Vagina (tissue), 2 donors: ENCODE results near the gene DHRSX. TPM values are rescaled to one million over a fixed set of nuclear protein-coding genes. Genes with fewer than 3 reads are reported as not detected.

Experiments used
- DNase-seq, 2 donors: peaks; one replicate each; pipeline ENCODE4 v3.0.0-alpha.2; 2017; ENCODE audit errors: extremely low spot score in 2 of 2
- H3K27ac ChIP-seq: fragments of 200-600 bp; sonication (generic); one replicate; pipeline ENCODE4 v1.5.1; 2019
- H3K27me3 ChIP-seq: fragments of 200-600 bp; sonication (generic); one replicate; pipeline ENCODE4 v1.5.1; 2019
- H3K36me3 ChIP-seq, 2 donors: fragments of 200-600 bp; sonication (generic); one replicate each; pipeline ENCODE4 v1.5.1; 2017 to 2019
- H3K4me1 ChIP-seq: fragments of 200-600 bp; sonication (generic); one replicate; pipeline ENCODE4 v1.5.1; 2019
- H3K4me3 ChIP-seq, 2 donors: fragments of 200-600 bp; sonication (generic); 1 replicate in 1 of 2; 2 replicates in 1 of 2; pipeline ENCODE4 v1.5.1; 2016 to 2019
- H3K9me3 ChIP-seq: fragments of 200-600 bp; sonication (generic); one replicate; pipeline ENCODE4 v1.5.1; 2019
- CTCF ChIP-seq, 3 experiments: fragments of 450-650 bp in 2 of 3; fragments of 200-600 bp in 1 of 3; sonication (generic) in 1 of 3; IDR thresholded peaks; one replicate each; pipeline ENCODE4 v1.5.1; 2017 to 2019; ENCODE audit warnings: antibody characterized with exemption in 3 of 3, mild to moderate bottlenecking in 2 of 3, moderate library complexity in 2 of 3
- POLR2A ChIP-seq, 2 donors: fragments of 450-650 bp; IDR thresholded peaks; one replicate each; pipeline ENCODE4 v1.6.1; 2017; ENCODE audit warnings: antibody characterized with exemption in 2 of 2, mild to moderate bottlenecking in 2 of 2, moderate library complexity in 2 of 2
- POLR2AphosphoS5 ChIP-seq, 2 donors: sonication (generic); formaldehyde crosslinking; IDR thresholded peaks; one replicate each; pipeline ENCODE4 v1.9.0; 2017; ENCODE audit warnings: antibody characterized with exemption in 2 of 2, mild to moderate bottlenecking in 2 of 2, low read depth in 1 of 2; ENCODE audit not compliant: insufficient read depth in 1 of 2
- intact Hi-C: fragments of 100-400 bp; cut with DNase I; formaldehyde crosslinking; loops from one replicate; pipeline ENCODE4 v1.15.1; 2023
- total RNA-seq: library from RNA; depleted of rRNA; stranded (reverse); fragments of >200 nt; gene quantifications from one replicate; pipeline ENCODE4 v1.2.3, GENCODE V29; 2016

Gene DHRSX
- total RNA-seq, 1 donor from 2014 or later = 26.0 TPM

- Histone ChIP-seq H3K9me3 (no peaks in the 10 kb centered on the region), H3K27me3 (no peaks in the 10 kb centered on the region), H3K4me1 (no peaks in the 10 kb centered on the region), H3K27ac (no peak overlapping the region), H3K36me3 (no peaks in the 10 kb centered on the region), H3K4me3 (no peak overlapping the region)
- TF ChIP-seq POLR2A (IDR thresholded peaks at IDR 0.05) = no peak
- TF ChIP-seq POLR2AphosphoS5 (IDR thresholded peaks at IDR 0.05; ENCODE audit: insufficient read depth in 1 of 2, low read depth in 1 of 2) = no peak
- TF ChIP-seq CTCF (IDR thresholded peaks at IDR 0.05) = no peak
- no peak for DNase-seq
- intact Hi-C loops = no loop called here
These were observed 16.3 kb upstream of the DHRSX start for GRCh38 chrX:2517055-2517454.

- intact Hi-C loops = no loop called here
- Histone ChIP-seq H3K36me3 (no peaks in the 10 kb centered on the region), H3K27ac (no peak overlapping the region), H3K4me1 (no peaks in the 10 kb centered on the region), H3K9me3 (no peaks in the 10 kb centered on the region), H3K4me3 (no peak overlapping the region), H3K27me3 (no peaks in the 10 kb centered on the region)
- no peak for DNase-seq
- TF ChIP-seq CTCF (IDR thresholded peaks at IDR 0.05) (no peak), POLR2A (IDR thresholded peaks at IDR 0.05) (no peak), POLR2AphosphoS5 (IDR thresholded peaks at IDR 0.05; ENCODE audit: insufficient read depth in 1 of 2, low read depth in 1 of 2) (no peak)
These were observed 15.8 kb upstream of the DHRSX start for GRCh38 chrX:2516623-2517022.

- Histone ChIP-seq H3K36me3 (no peaks in the 10 kb centered on the region), H3K4me3 (no peak overlapping the region), H3K4me1 (no peaks in the 10 kb centered on the region), H3K27ac (no peak overlapping the region), H3K9me3 (no peaks in the 10 kb centered on the region), H3K27me3 (no peaks in the 10 kb centered on the region)
- intact Hi-C loops = no loop called here
- DNase-seq = no peak
- no peak for TF ChIP-seq POLR2AphosphoS5 (IDR thresholded peaks at IDR 0.05; ENCODE audit: insufficient read depth in 1 of 2, low read depth in 1 of 2)
- no peak for TF ChIP-seq POLR2A (IDR thresholded peaks at IDR 0.05)
These were observed 13.4 kb upstream of the DHRSX start for GRCh38 chrX:2514131-2514530.

- Histone ChIP-seq H3K4me3 (no peak overlapping the region), H3K27ac (no peak overlapping the region), H3K9me3 (no peaks in the 10 kb centered on the region), H3K27me3 (no peaks in the 10 kb centered on the region), H3K36me3 (no peaks in the 10 kb centered on the region), H3K4me1 (no peaks in the 10 kb centered on the region)
- no peak for TF ChIP-seq POLR2AphosphoS5 (IDR thresholded peaks at IDR 0.05; ENCODE audit: insufficient read depth in 1 of 2, low read depth in 1 of 2)
- intact Hi-C loops = no loop called here
- DNase-seq = no peak
These were observed 12.4 kb upstream of the DHRSX start for GRCh38 chrX:2513121-2513664.

GRCh38 chrX:2512501-2512900 lies 11.7 kb upstream of the DHRSX start:
- H3K4me3 ChIP-seq = no peak overlapping the region
- no peaks in the 10 kb centered on the region for H3K36me3 ChIP-seq
- no peak for DNase-seq
- TF ChIP-seq POLR2AphosphoS5 (IDR thresholded peaks at IDR 0.05; ENCODE audit: insufficient read depth in 1 of 2, low read depth in 1 of 2) = no peak
- TF ChIP-seq POLR2A (IDR thresholded peaks at IDR 0.05) = no peak
- TF ChIP-seq CTCF (IDR thresholded peaks at IDR 0.05) = no peak
- no peak overlapping the region for H3K27ac ChIP-seq
- intact Hi-C loops = no loop called here
- H3K27me3 ChIP-seq = no peaks in the 10 kb centered on the region
- H3K4me1 ChIP-seq = no peaks in the 10 kb centered on the region
- no peaks in the 10 kb centered on the region for H3K9me3 ChIP-seq

GRCh38 chrX:2511326-2511725 lies 10.6 kb upstream of the DHRSX start:
- intact Hi-C loops = no loop called here

More at GRCh38 chrX:2511326-2511725, 10.6 kb upstream of the DHRSX start:
- no peaks in the 10 kb centered on the region for H3K9me3 ChIP-seq
- H3K36me3 ChIP-seq = no peaks in the 10 kb centered on the region
- no peaks in the 10 kb centered on the region for H3K4me1 ChIP-seq
- H3K27me3 ChIP-seq = no peaks in the 10 kb centered on the region
- TF ChIP-seq CTCF (IDR thresholded peaks at IDR 0.05) (no peak), POLR2AphosphoS5 (IDR thresholded peaks at IDR 0.05; ENCODE audit: insufficient read depth in 1 of 2, low read depth in 1 of 2) (no peak), POLR2A (IDR thresholded peaks at IDR 0.05) (no peak)
- H3K27ac ChIP-seq = no peak overlapping the region
- DNase-seq = no peak
- no peak overlapping the region for H3K4me3 ChIP-seq
